Measurements from ENCODE around the gene UBE2D2.
A peak's percentile ranks its signal among the peaks of the same experiment; 100 is the strongest.

Gene UBE2D2

GRCh38 chr5:139647506-139648204, 86.5 kb downstream of the UBE2D2 start:
- no peak for DNase-seq
- H3K27ac Mint-ChIP-seq, result no peak overlapping the region
- CTCF ChIA-PET, result interaction anchor here (0.8 to 1.5 kb wide), 3 partner anchors 10 to 14 kb away, joined by 3 to 8 read pairs (median 3); no protein-coding TSS in a partner anchor
- H3K9me3 Mint-ChIP-seq, result no peaks in the 10 kb centered on the region
- no peaks in the 10 kb centered on the region for H3K36me3 Mint-ChIP-seq
- H3K4me3 Mint-ChIP-seq, result peak overlapping the region; percentile 44
- peaks cover 96% of the 10 kb centered on the region for H3K27me3 Mint-ChIP-seq
- H3K4me1 Mint-ChIP-seq, result peaks cover 36% of the 10 kb centered on the region

- peak; percentile 63 for DNase-seq
Observed at GRCh38 chr5:139648205-139649081, 87.3 kb downstream of the UBE2D2 start, which contains the start of gene CXXC5. Gene CXXC5 (plus strand): TSS chr5:139648349. CDS start chr5:139680524, 32,175 bp downstream.

GRCh38 chr5:139649082-139649991, 88.2 kb downstream of the UBE2D2 start:
- CTCF ChIA-PET, result interaction anchor here (1.1 to 3.1 kb wide), 3 partner anchors 14 to 74 kb away, joined by 3 to 23 read pairs (median 8); no protein-coding TSS in a partner anchor
- Mint-ChIP-seq H3K4me3 (peak overlapping the region; percentile 53), H3K9me3 (no peaks in the 10 kb centered on the region), H3K27me3 (peaks cover 98% of the 10 kb centered on the region), H3K36me3 (no peaks in the 10 kb centered on the region), H3K27ac (peak overlapping the region; percentile 34), H3K4me1 (peaks cover 40% of the 10 kb centered on the region)
- no peak for DNase-seq

More at GRCh38 chr5:139648205-139649081, 87.3 kb downstream of the UBE2D2 start, which contains the start of gene CXXC5:
- Mint-ChIP-seq H3K4me3 (peak within 1 kb of the TSS; percentile 53), H3K36me3 (no peaks in the 10 kb centered on the region), H3K9me3 (no peaks in the 10 kb centered on the region), H3K4me1 (peaks cover 40% of the 10 kb centered on the region), H3K27me3 (peaks cover 97% of the 10 kb centered on the region), H3K27ac (no peak within 1 kb of the TSS)
- CTCF ChIA-PET, result interaction anchor here (0.8 to 1.5 kb wide), 4 partner anchors 10 to 74 kb away, joined by 3 to 8 read pairs (median 3); no protein-coding TSS in a partner anchor

- Mint-ChIP-seq H3K27me3 (peaks cover 99% of the 10 kb centered on the region), H3K36me3 (no peaks in the 10 kb centered on the region), H3K4me1 (peaks cover 39% of the 10 kb centered on the region), H3K27ac (peak overlapping the region; percentile 34), H3K4me3 (peak overlapping the region; percentile 29), H3K9me3 (no peaks in the 10 kb centered on the region)
- CTCF ChIA-PET, result interaction anchor here (3.1 kb wide), 1 partner anchor 15 kb away, joined by 23 read pairs; no protein-coding TSS in a partner anchor
- DNase-seq, result peak; percentile 45
Observed at GRCh38 chr5:139650031-139650688, 89.0 kb downstream of the UBE2D2 start.

GRCh38 chr5:139650689-139651042, 89.5 kb downstream of the UBE2D2 start:
- Mint-ChIP-seq H3K9me3 (no peaks in the 10 kb centered on the region), H3K4me3 (no peak overlapping the region), H3K27ac (no peak overlapping the region), H3K27me3 (peaks cover 97% of the 10 kb centered on the region), H3K36me3 (no peaks in the 10 kb centered on the region), H3K4me1 (peaks cover 39% of the 10 kb centered on the region)
- CTCF ChIA-PET, result interaction anchor here (0.6 to 3.1 kb wide), 2 partner anchors 16 to 62 kb away, joined by 3 to 23 read pairs; no protein-coding TSS in a partner anchor
- no peak for DNase-seq

- H3K27me3 Mint-ChIP-seq, result peaks cover 96% of the 10 kb centered on the region
- no peak overlapping the region for H3K4me3 Mint-ChIP-seq
- no peak for DNase-seq
- H3K36me3 Mint-ChIP-seq, result no peaks in the 10 kb centered on the region
- CTCF ChIA-PET, result interaction anchor here (0.6 to 3.1 kb wide), 3 partner anchors 16 to 63 kb away, joined by 3 to 23 read pairs (median 3); no protein-coding TSS in a partner anchor
- H3K9me3 Mint-ChIP-seq, result no peaks in the 10 kb centered on the region
- peaks cover 39% of the 10 kb centered on the region for H3K4me1 Mint-ChIP-seq
- no peak overlapping the region for H3K27ac Mint-ChIP-seq
Observed at GRCh38 chr5:139651043-139651834, 90.1 kb downstream of the UBE2D2 start.

GRCh38 chr5:139651853-139652787, 91.0 kb downstream of the UBE2D2 start:
- Mint-ChIP-seq H3K4me3 (no peak overlapping the region), H3K9me3 (no peaks in the 10 kb centered on the region), H3K27ac (no peak overlapping the region), H3K36me3 (no peaks in the 10 kb centered on the region), H3K4me1 (peaks cover 34% of the 10 kb centered on the region), H3K27me3 (peaks cover 89% of the 10 kb centered on the region)
- peak; percentile 72 for DNase-seq
- CTCF ChIA-PET, result interaction anchor here (0.9 to 3.1 kb wide), 2 partner anchors 17 to 20 kb away, joined by 3 to 23 read pairs; no protein-coding TSS in a partner anchor

GRCh38 chr5:139652788-139653241, 91.7 kb downstream of the UBE2D2 start:
- peaks cover 29% of the 10 kb centered on the region for H3K4me1 Mint-ChIP-seq
- CTCF ChIA-PET, result no interaction called here
- no peaks in the 10 kb centered on the region for H3K36me3 Mint-ChIP-seq
- no peak overlapping the region for H3K27ac Mint-ChIP-seq
- H3K27me3 Mint-ChIP-seq, result peaks cover 89% of the 10 kb centered on the region
- no peaks in the 10 kb centered on the region for H3K9me3 Mint-ChIP-seq
- no peak overlapping the region for H3K4me3 Mint-ChIP-seq
- no peak for DNase-seq

- Mint-ChIP-seq H3K36me3 (no peaks in the 10 kb centered on the region), H3K4me1 (peaks cover 29% of the 10 kb centered on the region), H3K9me3 (no peaks in the 10 kb centered on the region), H3K27ac (no peak overlapping the region), H3K27me3 (peaks cover 90% of the 10 kb centered on the region), H3K4me3 (no peak overlapping the region)
- no peak for DNase-seq
- CTCF ChIA-PET, result no interaction called here
Observed at GRCh38 chr5:139653616-139654015, 92.5 kb downstream of the UBE2D2 start.

GRCh38 chr5:139654464-139654863, 93.3 kb downstream of the UBE2D2 start:
- Mint-ChIP-seq H3K36me3 (no peaks in the 10 kb centered on the region), H3K4me3 (no peak overlapping the region), H3K9me3 (no peaks in the 10 kb centered on the region), H3K4me1 (peaks cover 29% of the 10 kb centered on the region), H3K27me3 (peaks cover 89% of the 10 kb centered on the region), H3K27ac (no peak overlapping the region)
- CTCF ChIA-PET, result interaction anchor here (0.8 kb wide), 1 partner anchor 21 kb away, joined by 3 read pairs; no protein-coding TSS in a partner anchor
- DNase-seq, result no peak

- no peaks in the 10 kb centered on the region for H3K36me3 Mint-ChIP-seq
- no peak overlapping the region for H3K27ac Mint-ChIP-seq
- no peak overlapping the region for H3K4me3 Mint-ChIP-seq
- CTCF ChIA-PET, result interaction anchor here (0.6 to 0.8 kb wide), 2 partner anchors 21 to 233 kb away, joined by 3 read pairs; no protein-coding TSS in a partner anchor
- no peaks in the 10 kb centered on the region for H3K9me3 Mint-ChIP-seq
- H3K27me3 Mint-ChIP-seq, result peaks cover 87% of the 10 kb centered on the region
- DNase-seq, result no peak
- H3K4me1 Mint-ChIP-seq, result peaks cover 23% of the 10 kb centered on the region
Observed at GRCh38 chr5:139654871-139655491, 93.8 kb downstream of the UBE2D2 start.
